ENCODE measurements around the gene SLC8A1.

DNA sequence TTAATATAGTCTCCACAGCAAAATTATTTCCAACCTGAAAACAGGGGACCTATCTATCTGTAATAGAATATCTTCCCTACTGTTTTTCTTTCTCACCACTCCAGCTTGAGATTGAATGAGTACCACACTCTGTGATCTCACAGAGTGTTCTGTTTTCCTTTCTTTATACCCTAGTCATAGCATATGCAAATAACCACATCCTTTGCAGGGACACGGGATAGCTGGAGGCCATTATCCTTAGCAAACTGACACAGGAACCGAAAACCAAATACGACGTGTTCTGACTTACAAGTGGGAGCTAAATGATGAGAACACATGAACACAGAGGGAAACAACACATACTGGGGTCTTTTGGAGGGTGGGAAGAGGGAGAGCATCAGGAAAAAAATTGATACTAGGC lies 224.7 kb downstream of the SLC8A1 start:
- TF ChIP-seq POLR2AphosphoS5 (IDR thresholded peaks at IDR 0.05; ENCODE audit: low read depth), result no peak
- TF ChIP-seq, protein P1, sequence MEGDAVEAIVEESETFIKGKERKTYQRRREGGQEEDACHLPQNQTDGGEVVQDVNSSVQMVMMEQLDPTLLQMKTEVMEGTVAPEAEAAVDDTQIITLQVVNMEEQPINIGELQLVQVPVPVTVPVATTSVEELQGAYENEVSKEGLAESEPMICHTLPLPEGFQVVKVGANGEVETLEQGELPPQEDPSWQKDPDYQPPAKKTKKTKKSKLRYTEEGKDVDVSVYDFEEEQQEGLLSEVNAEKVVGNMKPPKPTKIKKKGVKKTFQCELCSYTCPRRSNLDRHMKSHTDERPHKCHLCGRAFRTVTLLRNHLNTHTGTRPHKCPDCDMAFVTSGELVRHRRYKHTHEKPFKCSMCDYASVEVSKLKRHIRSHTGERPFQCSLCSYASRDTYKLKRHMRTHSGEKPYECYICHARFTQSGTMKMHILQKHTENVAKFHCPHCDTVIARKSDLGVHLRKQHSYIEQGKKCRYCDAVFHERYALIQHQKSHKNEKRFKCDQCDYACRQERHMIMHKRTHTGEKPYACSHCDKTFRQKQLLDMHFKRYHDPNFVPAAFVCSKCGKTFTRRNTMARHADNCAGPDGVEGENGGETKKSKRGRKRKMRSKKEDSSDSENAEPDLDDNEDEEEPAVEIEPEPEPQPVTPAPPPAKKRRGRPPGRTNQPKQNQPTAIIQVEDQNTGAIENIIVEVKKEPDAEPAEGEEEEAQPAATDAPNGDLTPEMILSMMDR (IDR thresholded peaks at IDR 0.05; ENCODE audit: insufficient read depth, low read length), result no peak
- TF ChIP-seq, protein P2, sequence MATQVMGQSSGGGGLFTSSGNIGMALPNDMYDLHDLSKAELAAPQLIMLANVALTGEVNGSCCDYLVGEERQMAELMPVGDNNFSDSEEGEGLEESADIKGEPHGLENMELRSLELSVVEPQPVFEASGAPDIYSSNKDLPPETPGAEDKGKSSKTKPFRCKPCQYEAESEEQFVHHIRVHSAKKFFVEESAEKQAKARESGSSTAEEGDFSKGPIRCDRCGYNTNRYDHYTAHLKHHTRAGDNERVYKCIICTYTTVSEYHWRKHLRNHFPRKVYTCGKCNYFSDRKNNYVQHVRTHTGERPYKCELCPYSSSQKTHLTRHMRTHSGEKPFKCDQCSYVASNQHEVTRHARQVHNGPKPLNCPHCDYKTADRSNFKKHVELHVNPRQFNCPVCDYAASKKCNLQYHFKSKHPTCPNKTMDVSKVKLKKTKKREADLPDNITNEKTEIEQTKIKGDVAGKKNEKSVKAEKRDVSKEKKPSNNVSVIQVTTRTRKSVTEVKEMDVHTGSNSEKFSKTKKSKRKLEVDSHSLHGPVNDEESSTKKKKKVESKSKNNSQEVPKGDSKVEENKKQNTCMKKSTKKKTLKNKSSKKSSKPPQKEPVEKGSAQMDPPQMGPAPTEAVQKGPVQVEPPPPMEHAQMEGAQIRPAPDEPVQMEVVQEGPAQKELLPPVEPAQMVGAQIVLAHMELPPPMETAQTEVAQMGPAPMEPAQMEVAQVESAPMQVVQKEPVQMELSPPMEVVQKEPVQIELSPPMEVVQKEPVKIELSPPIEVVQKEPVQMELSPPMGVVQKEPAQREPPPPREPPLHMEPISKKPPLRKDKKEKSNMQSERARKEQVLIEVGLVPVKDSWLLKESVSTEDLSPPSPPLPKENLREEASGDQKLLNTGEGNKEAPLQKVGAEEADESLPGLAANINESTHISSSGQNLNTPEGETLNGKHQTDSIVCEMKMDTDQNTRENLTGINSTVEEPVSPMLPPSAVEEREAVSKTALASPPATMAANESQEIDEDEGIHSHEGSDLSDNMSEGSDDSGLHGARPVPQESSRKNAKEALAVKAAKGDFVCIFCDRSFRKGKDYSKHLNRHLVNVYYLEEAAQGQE (IDR thresholded peaks at IDR 0.05; ENCODE audit: insufficient replicate concordance, low read depth), result no peak

All from HL-60 (cell line).